NCI-H446 treated with DMSO at 0.1 percent for 48 hours (cell line): ENCODE results near the gene RAET1E.
"Not testable (repeated sequence)": the region's sequence is repeated elsewhere in the genome, so short reads cannot be mapped to it uniquely, and the experiment has no call there.

Experiments
- DNase-seq: peaks from one replicate; lab custom pipeline; 2025; lab: John Stamatoyannopoulos, UW

RAET1E gene

GRCh38 chr6:149862424-149862738 is 35.5 kb downstream of the RAET1E start:
- DNase-seq, result not testable (repeated sequence)

GRCh38 chr6:149861603-149862423 is 36.1 kb downstream of the RAET1E start:
- DNase-seq, result no peak

GRCh38 chr6:149860834-149861602 is 36.9 kb downstream of the RAET1E start:
- no peak for DNase-seq

GRCh38 chr6:149860513-149860833 is 37.4 kb downstream of the RAET1E start:
- DNase-seq, result no peak

- DNase-seq, result no peak
Measured at GRCh38 chr6:149859938-149860337, 38.0 kb downstream of the RAET1E start.

GRCh38 chr6:149859368-149859767 is 38.5 kb downstream of the RAET1E start:
- DNase-seq, result no peak

- no peak for DNase-seq
Measured at GRCh38 chr6:149857541-149857940, 40.4 kb downstream of the RAET1E start.

- DNase-seq, result no peak
Measured at GRCh38 chr6:149856256-149856994, 41.5 kb downstream of the RAET1E start.

GRCh38 chr6:149855741-149856140 is 42.2 kb downstream of the RAET1E start:
- DNase-seq, result no peak

GRCh38 chr6:149855040-149855654 is 42.8 kb downstream of the RAET1E start:
- DNase-seq, result no peak

- no peak for DNase-seq
Measured at GRCh38 chr6:149854532-149854931, 43.4 kb downstream of the RAET1E start.

- not testable (repeated sequence) for DNase-seq
Measured at GRCh38 chr6:149854017-149854416, 43.9 kb downstream of the RAET1E start.

GRCh38 chr6:149852881-149853280 is 45.0 kb downstream of the RAET1E start:
- DNase-seq, result no peak

- no peak for DNase-seq
Measured at GRCh38 chr6:149852180-149852579, 45.7 kb downstream of the RAET1E start.

GRCh38 chr6:149851461-149852110 is 46.3 kb downstream of the RAET1E start:
- no peak for DNase-seq

GRCh38 chr6:149848343-149848742 is 49.6 kb downstream of the RAET1E start:
- not testable (repeated sequence) for DNase-seq
